Activated T-helper 1 cell treated with Interleukin-2 at 50 U/mL for 16 hours (primary cell): ENCODE measurements around the gene RRP12.

Experiments
- DNase-seq: peaks from one replicate; pipeline ENCODE4 v3.0.0-alpha.2; 2020; ENCODE audit warnings: low read depth

The RRP12 gene

DNA sequence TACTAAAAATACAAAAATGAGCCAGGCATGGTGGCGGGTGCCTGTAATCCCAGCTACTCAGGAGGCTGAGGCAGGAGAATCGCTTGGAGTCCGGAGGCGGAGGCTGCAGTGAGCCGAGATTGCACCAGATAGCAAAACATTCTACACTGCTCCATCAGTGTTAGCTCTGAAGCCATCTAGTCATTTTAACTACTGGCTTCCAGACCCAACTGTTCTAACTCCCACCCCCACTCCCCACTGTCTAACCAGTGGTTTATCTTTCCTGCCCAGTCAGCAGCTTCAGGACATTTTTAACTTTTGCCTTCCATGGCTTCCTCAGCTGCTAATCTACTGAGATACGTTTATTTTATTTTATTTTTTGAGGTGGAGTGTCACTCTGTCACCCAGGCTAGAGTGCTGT, 88.2 kb downstream of the RRP12 start:
- no peak for DNase-seq

DNA sequence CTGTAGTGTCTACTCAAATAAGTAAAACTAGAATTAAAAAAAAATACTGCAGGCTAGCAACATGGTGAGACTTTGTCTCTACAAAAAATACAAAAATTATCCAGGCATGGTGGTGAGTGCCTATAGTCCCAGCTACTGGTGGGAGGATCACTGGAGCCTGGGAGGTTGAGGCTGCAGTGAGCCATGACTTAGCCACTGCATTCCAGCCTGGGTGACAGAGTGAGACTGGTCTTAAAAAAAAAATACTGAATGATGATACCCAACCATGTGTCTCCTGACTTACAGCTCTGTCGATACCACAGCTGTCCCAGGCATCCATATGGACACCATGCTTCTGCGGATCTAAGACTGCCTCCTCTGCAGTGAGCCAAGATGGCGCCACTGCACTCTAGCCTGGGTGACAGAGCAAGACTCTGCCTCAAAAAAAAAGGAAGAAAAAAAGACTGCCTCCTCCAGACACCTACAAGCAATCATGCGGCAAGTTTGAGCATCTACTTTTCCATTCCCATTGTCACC, 90.0 kb downstream of the RRP12 start:
- DNase-seq = no peak

DNA sequence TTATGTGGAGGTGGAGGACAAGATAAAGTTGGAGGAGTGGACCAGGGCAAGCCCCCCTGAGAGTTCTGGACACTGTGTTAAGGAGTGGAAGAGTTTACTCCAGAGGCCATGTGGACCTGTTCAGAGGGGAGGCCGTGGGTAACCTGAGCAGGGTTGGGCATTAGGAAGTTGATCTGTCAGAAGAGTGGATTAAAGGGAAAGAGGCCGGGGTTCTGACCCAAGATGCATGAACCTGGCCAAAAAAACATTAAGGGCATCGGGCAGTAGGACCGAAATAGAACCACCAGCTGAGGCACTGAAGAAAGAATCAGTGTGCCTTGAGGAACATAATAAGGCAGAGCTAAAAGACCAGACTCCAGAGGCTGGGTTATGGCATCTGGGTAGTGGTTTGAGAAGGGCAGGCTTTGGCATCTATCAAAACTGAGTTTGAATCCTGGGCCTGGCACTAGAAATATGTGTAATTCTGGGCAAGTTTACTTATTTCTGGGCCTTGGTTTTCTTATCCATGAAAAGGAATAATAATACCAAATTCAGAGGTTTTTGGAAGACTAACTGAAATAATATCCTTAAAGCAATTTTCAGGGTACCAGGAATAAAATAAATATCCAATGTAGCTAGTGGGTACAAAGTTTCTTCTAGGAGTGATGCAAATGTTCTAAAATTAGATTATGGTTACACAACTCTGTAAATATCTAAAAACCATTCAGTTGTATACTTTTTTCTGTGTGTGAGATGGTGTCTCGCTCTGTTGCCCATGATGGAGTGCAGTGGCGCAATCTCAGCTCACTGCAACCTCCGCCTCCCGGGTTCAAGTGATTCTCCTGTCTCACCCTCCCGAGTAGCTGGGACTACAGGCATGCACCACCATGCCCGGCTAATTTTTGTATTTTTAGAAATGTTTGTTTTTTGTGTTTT, 93.0 kb downstream of the RRP12 start:
- DNase-seq = no peak

DNA sequence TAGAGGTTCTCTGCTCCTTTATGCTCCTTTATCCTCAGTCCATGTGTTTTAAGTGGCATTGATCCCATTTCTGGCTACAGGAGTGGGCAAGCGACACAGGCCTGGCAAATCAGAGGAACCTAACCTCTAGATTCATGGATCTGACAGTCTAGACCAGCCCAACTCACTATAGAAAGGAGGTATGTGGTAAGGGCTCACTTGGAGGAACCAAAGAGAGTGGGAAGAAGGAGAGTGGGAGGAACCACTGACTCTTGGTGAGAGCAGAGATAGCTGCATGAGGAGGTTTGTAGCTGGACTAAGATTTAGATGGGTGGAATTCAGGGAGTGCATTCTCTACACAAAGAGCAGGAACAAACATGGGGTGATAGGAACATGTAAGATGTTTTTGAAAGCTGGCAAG, 93.7 kb downstream of the RRP12 start:
- DNase-seq = no peak
